Colon (tissue), 2 donors: ENCODE data around the gene DKK3.

Experiments used
- FAIRE-seq: peaks from 2 replicates; lab custom pipeline; 2012; peaks lifted over from hg19 to GRCh38; lab: Jason Lieb, UNC
- donor health status: control.
- donor health status: control.

The DKK3 gene

DNA sequence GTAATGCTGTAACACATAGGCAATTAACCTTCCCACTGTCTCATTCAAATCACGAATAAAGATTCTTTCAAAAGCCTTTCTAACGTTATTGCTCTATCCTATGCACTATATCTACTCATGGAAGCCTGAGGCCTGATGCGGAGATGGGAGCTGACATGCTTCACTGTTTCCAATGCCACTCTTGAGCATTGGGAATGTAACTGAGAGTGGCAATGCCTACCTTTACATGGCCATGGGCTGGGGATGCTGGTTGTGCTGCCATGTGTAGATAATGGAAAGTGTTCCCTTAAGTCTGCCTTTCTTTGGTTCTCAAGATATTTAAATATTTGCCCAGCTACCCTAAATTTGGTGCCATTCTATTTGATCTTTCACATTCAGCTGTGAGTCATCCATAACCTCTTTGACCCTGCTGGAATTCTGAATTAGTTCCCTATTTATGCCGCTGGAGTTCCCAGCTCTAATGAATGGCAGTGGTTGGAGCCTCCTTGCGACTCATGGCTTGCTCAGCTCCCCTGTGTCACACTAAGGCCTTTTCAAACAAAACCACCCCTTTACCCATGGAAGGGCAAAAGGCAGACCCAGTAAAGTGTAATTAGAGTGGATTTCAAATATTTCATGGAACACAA is 21.4 kb upstream of the DKK3 start:
- FAIRE-seq, result no peak

GRCh38 chr11:12029119-12029518 is 20.7 kb upstream of the DKK3 start:
- no peak for FAIRE-seq

DNA sequence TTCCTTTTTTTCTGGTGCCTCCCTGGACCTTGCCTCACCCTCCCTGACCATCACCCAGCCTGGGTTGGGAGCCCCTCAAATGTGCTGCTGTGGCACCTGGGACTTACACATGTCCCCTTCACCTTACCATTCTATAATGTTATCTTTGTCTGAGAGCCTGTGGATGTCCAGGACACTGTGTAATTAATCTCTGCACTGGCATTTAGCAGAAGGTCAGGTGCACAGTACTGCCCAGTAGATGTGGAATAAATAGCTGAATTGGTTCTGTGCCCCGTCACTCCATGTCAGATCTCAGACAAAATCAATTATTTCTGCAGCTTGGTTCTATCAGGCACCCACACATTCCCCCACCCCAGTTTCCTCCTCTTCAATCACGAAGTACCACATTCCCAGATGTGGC is 19.9 kb upstream of the DKK3 start:
- no peak for FAIRE-seq

- FAIRE-seq, result no peak
Observed at GRCh38 chr11:12026331-12027211, 18.1 kb upstream of the DKK3 start.

GRCh38 chr11:12024254-12024926 is 16.0 kb upstream of the DKK3 start:
- FAIRE-seq, result no peak

- no peak for FAIRE-seq
Observed at GRCh38 chr11:12023015-12023414, 14.6 kb upstream of the DKK3 start.

DNA sequence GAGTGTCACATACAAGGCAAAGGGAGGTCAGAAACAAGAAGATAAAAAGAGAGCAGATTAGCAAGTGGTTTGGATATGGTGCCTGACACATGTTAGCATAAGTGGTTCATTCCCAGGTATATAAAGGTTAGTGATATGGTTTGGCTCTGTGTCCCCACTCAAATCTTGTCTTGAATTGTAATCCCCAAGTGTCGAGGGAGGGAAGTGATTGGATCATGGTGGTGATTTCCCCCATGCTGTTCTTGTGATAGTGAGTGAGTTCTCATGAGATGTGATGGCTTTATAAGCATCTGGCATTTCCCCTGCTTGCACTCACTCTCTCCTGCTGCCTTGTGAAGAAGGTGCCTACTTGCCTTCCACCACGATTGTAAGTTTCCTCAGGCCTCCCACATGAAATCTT is 12.1 kb upstream of the DKK3 start:
- no peak for FAIRE-seq

GRCh38 chr11:12019866-12020416 is 11.5 kb upstream of the DKK3 start:
- no peak for FAIRE-seq

DNA sequence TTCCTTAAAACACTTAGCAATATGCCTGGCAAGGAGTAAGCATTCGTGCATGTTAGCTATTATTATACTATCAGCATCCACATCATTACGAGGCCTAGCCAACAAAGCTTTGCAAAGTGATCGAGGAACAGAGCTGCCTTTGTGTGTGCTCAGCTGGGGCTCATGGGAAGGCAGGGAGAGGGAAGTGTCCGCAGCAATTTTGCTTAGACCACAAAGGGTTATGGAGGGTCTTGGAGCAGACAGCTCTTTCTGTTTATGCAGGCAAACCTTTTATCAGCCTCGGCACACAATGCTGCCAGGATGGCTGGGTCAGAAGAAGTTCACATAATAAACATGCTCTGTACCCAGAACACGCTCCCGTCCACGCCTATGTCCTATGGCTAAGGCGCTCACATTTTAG is 10.9 kb upstream of the DKK3 start:
- no peak for FAIRE-seq

- FAIRE-seq, result no peak
Observed at GRCh38 chr11:12017865-12018453, 9.5 kb upstream of the DKK3 start.

GRCh38 chr11:12017243-12017678 is 8.8 kb upstream of the DKK3 start:
- FAIRE-seq, result no peak

- FAIRE-seq, result no peak
Observed at GRCh38 chr11:12016246-12016645, 7.8 kb upstream of the DKK3 start.

DNA sequence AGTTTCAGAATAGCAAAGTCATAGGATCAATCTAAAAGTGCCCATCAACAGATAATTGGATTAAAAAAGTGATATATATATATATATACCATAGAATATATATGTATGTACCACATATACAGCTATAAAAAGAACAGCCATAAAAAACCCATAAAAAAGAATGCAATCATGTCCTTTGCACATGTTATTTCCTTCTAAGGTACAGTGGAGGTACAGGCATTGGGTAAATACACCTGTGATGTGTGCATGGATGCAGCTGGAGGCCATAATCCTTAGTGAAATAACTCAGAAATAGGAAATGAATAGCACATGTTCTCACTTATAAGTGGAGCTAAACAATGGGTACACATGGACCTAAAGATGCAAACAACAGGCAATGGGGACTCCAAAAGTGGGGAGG is 7.1 kb upstream of the DKK3 start:
- no peak for FAIRE-seq

GRCh38 chr11:12013781-12014180 is 5.4 kb upstream of the DKK3 start:
- FAIRE-seq, result no peak

DNA sequence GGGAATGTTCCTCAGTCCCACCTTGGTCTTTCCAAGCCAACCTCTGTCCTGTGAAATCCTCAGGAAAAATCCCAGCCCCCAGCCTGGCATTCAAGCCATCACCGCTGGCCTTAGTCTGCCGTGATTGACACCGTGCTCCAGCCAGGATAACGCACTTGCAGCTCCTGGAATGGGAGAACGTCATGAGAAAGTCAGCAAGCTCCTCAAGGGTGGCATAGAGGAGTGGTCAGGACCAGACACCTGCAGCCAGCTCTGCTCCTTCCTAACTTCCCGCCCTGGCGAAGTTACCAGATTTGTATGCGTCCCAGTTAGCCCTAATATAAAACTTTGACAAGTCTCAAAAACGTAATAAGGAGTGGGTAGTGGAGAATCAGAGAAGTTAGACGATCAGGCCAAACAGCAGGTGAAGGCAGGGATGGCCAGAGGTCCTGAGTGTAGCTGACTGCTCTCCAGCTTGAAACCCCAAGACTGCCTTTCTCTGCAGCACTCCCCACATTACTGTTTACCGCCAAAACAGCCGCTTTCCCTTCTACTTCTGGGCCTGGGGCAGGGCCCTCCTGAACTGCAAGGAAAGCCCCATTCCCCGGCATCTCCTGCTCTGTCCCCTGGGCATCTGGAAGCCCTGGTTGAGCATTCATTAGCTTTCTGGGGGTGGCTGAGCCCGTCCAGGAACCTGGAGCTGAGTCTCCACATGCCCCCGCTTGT is 1.3 kb upstream of the DKK3 start:
- FAIRE-seq, result no peak

DNA sequence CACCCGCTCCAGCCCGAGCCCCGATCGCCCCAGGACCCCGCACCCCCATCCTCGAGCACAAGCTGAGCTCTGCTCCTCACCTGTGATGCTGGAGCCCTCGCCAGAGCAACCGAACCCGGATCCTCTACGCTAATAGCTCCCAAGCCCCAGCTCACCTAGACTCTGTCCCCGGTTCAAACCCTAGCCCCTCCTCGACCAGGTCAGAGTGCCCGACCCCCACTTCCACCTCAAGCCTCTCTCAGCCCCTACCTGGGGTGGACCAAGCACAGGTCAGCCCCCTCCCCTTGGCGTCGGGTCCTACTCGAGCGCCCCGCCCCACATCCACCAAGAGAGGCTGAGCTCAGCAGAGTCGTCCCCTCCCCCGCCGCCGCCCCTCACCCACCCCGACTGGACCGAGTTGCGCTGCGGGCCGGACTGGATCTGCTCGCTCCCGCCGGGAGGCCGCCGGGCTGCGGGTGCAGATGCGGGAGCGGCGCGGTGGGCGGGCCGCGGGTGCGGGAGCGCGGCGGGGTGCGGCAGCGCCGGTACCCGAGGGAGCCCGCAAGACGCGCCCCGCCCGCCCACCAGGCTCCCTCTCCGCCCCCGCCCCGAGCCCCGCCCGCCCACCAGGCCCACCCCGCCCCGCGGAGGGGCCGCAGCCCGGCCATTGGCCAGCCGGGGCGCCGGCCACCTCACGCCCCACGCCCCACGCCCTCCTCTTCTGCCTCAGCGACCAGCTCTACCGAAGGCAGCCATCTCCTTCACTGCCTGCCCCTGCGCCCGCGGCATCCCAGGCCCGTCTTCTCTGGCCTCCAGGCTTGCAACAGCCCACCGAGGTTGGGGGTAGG is 577 bp upstream of the DKK3 start:
- FAIRE-seq, result no peak

DNA sequence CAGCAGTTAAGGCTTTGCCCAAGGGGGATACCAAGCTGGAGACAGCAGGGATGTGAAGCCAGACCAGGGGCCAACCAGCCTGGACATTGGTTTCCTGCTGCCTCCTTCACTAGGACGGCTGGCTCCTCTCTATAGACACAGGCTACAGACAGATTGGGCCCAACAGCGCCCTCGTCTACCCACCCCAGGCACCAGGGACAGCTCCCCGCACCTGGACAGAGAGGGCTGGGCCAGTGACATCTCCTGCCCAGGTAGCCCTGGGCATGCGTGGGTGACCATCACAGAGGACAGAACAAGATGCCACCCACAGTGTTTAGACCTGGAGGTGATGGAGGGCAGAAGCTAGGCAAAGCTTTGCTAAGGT is 1.2 kb downstream of the DKK3 start:
- no peak for FAIRE-seq

- FAIRE-seq, result no peak
Observed at GRCh38 chr11:12006552-12007229, 1.7 kb downstream of the DKK3 start.

GRCh38 chr11:12005476-12005875 is 3.0 kb downstream of the DKK3 start:
- FAIRE-seq, result no peak

GRCh38 chr11:12005061-12005460 is 3.4 kb downstream of the DKK3 start:
- FAIRE-seq, result no peak
